CD4-positive, alpha-beta T cell treated with Interleukin-15 for 1 hour (primary cell): Measurements from ENCODE around the gene HS3ST6.
"Not testable (repeated sequence)": the region's sequence is repeated elsewhere in the genome, so short reads cannot be mapped to it uniquely, and the experiment has no call there.

Source experiments
- DNase-seq: peaks from one replicate; pipeline ENCODE4 v3.0.0-alpha.2; 2020

HS3ST6 gene

GRCh38 chr16:1906055-1906845 lies 12.0 kb downstream of the HS3ST6 start:
- no peak for DNase-seq

DNA sequence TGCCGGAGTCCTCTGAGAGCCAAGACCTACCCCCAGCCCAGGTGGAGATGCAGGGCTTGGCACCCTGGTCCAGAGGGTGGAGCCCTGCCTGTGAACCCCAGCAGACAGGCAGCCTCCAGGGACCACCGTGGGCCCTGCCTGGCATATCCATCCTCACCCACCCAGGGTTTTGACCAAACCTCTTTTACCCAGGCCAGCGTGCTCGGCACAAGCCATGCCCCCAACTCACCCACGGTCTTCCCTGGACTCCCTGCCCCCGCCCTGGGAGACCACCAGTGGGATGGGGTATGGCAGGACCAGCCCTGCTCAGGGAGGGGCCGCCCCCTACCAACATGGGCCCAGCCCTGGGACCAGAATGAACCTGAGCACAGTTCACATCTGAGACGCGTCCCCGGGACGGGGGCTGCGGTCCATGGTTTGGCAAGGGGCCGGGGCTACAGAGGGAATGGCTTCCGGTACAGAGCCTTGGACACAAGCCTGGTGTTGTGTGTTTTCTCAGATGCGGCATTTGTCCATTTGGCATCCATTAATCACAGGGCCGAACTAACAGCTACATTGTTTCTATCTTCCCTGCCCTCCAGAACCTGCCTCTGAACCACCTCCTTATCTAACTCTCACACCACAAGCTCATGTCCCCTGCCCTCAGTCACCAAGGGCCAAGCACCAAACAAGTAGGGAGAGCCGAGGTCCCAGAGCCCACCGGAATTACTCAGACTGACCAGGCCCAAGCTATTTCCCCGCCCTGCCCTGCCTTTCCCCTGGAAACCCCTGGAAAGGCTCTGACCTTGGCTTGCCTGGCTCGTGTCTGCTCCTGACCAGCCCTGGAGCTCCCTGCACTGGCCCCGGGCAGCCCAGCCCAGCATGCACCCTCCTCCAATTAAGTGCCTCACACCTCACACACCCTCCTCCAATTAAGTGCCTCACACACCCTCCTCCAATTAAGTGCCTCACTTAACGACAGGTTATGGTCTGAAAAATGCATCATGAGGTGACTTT lies 14.1 kb downstream of the HS3ST6 start:
- no peak for DNase-seq

DNA sequence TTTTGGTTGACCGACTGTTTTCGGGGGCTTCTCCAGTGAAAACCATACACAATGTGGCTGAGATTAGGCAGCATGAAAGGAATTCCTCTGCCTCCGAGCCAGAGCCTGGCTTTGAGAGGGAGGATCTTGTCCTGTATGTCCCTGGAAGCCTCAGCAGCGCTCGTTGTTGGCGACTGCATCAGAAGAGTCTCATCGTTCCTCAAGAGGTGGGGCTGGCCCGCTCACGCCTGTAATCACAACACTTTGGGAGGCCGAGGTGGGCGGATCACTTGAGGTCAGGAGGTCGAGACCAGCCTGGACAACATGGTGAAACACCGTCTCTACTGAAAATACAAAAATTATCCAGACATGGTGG lies 15.0 kb downstream of the HS3ST6 start:
- DNase-seq, result no peak

DNA sequence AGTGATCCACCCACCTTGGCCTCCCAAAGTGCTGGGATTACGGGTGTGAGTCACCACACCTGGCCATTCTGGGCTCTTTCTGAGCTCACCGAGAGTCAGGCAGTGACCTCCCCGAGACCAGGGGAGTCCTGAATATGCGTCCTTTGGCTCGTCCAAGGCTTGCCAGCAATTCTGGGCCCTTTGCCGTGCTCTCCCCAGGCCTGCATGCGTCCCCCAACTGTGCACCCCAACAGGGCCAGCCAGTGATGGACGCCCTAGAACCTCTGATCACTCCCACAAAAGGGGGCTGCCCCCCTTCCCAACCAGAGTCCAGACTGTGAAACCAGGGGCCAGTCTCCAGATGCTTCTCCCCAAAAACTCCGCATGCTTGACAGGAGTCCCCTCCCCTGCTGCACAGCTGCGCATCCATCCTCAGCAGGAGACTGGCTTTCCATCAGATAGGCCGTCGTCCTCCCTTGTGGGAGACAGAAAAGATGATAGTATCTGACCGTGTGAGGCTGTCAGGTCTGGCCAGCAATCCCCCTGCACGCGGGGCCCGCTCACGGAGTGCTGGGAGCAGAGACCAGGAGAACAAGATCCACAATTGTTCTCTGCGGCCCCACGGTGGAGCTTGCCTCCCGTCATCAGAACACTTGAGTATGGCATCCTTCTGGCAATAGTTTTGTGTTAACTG lies 15.5 kb downstream of the HS3ST6 start:
- DNase-seq, result no peak

GRCh38 chr16:1900452-1900774 lies 17.8 kb downstream of the HS3ST6 start:
- no peak for DNase-seq

DNA sequence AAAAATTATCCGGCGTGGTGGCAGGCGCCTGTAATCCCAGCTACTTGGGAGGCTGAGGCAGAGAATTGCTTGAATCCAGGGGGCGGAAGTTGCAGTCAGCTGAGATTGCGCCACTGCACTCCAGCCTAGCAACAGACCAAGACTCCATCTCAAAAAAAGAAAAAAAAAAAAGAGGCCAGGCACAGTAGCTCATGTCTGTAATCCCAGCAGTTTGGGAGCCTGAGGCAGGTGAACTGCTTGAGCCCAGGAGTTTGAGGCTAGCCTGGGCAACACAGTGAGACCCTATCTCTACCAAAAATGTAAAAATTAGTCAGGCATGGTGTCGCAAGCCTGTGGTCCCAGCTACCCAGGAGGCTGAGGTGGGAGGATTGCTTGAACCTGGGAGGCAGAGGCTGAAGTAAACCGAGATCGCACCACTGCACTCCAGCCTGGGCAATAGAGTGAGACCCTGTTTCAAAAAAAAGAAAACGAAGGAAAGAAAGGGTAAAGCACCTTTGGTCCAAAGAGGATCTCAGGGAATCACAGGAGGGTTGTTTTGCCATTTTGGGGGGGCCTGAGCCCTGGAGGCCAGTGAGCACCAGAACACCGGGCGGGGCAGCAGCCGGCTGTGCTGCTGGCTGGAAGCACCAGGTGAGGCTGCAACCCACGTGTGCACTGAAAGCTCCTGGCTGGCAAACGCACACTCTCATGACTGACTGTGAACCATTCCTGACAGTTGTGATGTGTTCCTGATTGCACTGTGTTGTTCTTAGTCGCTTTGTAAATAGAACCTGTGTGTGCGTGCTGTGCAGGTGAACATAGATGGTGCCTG lies 18.4 kb downstream of the HS3ST6 start:
- DNase-seq, result no peak

DNA sequence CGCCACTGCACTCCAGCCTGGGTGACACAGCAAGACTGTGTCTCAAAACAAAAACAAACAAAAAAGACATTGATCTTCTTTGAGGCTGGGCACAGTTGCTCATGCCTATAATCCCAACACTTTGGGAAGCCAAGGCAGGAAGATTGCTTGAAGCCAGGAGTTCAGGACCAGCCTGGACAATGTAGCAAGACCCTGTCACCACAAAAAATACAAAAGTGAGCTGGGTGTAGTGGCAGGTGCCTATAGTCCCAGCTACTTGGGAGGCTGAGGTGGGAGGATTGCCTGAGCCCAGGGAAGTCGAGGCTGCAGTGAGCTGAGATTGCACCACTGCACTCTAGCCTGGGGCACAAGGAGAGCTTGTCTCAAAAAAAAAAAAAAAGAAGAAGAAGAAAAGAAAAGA lies 20.5 kb downstream of the HS3ST6 start:
- DNase-seq, result not testable (repeated sequence)

DNA sequence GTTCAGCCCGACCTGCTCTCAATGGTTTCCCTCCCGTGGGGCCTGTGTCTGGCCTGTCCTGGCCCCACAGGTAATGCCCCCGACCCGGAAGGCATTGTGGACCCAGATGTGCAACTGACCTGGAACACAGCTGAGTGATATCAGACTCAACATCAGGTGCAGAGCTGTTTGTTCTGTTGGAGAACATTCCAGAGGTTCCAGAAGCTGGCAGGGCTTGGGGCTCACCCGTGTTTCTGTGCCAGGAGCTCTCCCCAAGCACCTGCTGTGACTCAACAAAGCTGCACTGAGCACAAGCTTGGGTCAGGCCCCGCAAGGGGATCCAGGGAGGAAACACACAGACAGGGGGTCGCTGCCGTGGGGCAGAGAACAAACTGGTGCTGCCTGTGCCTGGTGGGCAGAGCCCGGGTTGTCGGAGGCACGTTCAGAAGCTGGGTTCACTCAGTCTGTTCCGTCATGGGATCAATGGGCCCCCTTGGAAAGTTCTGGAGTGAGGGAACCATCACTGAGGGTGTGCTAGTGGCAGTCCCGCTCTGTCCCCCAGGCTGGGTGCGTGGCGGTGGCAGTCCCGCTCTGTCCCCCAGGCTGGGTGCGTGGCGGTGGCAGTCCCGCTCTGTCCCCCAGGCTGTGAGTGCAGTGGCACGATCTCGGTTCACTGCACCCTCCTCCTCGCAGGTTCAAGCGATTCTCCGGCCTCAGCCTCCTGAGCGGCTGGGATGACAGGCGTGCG lies 22.1 kb downstream of the HS3ST6 start:
- no peak for DNase-seq

DNA sequence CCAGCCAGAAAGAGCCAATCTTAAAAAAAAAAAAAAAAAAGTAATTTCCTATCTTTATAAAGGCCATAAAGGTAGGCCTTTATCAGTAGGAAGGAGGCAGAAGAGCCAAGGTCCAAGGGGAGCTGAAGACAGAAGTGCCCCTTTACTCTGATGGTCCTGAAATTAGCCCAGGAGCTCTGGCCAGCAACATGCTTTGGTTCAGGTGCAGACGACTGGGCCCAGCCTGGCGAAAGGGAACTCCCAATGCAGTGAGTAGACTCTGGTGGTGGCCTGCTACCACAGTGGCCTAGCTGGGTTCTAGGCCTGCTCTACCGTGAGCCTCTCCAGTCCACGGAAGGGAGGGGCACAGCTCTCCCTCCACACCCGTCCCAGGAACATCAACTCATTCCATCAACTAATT lies 23.1 kb downstream of the HS3ST6 start:
- DNase-seq, result no peak

DNA sequence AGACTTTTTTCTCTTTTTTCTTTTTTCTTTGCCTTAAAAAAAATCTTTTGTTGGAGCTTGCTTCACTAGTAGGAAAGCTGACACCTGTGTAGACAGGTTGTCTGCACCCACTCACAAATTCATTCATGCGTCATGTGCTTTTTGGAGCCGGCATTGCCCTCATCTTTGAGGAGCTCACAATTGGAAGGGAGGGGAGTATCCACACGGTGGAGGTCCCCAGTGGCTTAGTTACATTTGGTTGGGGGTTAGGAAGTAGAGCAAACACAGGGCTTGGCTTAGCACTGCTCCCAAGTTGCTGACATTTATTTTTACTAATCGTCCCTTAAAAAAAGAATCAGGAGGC lies 27.5 kb downstream of the HS3ST6 start:
- no peak for DNase-seq

- DNase-seq, result no peak
Measured at GRCh38 chr16:1890024-1890707, 28.0 kb downstream of the HS3ST6 start.

DNA sequence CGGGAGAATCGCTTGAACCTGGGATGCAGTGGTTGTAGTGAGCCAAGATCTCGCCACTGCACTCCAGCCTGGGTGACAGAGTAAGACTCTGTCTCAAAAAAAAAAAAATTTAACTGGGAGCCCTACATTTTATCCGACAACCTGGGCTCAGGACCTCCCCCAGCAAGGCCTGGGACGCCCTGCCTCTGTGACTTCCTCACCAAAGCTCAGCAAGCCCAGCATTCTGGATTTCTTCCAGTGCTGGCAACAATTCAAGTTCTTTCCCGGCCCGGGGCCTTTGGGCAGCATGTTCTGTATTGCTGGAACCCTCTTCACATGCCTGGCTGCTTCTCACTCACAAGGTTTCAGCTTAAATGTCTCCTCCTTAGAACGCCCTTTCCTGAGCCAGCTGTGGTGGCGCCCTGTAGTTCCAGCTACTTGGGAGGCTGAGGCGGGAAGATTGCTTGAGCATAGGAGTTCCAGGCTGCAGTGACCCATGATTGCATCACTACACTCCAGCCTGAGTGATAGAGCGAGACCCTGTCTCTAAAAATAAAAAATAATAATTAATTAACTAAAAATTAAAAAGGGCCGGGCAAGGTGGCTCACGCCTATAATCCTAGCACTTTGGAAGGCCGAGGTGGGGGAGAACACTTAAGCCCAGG lies 30.4 kb downstream of the HS3ST6 start:
- no peak for DNase-seq

GRCh38 chr16:1884889-1885288 lies 33.3 kb downstream of the HS3ST6 start:
- DNase-seq, result no peak

- DNase-seq, result no peak
Measured at GRCh38 chr16:1884155-1884760, 34.0 kb downstream of the HS3ST6 start.

DNA sequence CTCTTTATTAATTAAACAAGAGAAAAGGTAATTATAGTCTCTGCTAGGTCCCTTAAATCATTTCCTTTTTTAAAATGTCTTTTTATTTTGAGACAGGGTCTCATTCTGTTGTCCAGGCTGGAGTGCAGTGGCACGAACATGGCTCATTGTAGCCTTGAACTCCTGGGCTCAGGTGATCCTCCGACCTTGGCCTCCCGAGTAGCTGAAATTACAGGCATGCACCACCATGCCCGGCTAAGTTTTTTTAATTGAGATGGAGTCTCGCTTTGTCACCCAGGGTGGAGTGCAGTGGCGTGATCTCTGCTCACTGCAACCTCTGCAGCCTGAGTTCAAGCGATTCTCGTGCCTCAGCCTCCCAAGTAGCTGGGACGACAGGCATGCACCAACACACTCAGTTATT lies 37.0 kb downstream of the HS3ST6 start:
- not testable (repeated sequence) for DNase-seq

DNA sequence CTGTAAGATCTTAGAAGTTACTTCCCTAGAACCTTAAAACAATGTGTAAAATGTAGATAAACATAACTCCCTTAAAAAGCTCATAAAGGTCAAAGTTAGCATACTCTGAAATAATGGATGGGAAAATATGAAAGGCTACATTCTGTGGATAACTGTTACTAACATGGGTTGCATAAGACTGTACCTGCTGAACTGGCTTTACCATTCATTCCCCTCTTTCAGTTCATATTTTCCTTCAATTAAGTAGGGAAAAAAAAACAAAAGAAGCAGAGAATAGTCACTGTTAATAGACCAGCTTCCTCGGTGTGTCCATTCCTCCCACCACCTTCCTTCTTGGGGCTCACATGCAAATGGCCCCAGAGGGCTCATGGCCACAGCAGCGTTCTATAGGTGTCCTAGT lies 38.7 kb downstream of the HS3ST6 start:
- DNase-seq, result no peak

GRCh38 chr16:1878256-1878655 lies 40.0 kb downstream of the HS3ST6 start:
- DNase-seq, result no peak

DNA sequence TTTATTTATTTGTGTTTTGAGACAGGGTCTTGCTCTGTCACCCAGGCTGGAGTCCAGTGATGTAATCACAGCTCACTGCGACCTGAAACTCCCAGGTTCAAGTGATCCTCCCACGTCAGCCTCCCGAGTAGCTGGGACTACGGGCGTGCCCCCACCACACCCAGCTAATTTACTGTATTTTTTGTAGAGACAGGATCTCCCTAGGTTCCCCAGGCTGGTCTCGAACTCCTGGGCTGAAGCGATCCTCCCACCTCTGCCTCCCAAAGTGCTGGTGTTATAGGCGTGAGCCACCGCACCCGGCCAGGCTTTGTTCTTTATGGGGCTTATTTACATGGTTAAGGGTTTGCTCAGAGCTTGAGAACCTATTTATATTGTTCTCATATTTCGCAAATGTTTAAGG lies 40.4 kb downstream of the HS3ST6 start:
- DNase-seq, result no peak

- no peak for DNase-seq
Measured at GRCh38 chr16:1877089-1877488, 41.1 kb downstream of the HS3ST6 start.

DNA sequence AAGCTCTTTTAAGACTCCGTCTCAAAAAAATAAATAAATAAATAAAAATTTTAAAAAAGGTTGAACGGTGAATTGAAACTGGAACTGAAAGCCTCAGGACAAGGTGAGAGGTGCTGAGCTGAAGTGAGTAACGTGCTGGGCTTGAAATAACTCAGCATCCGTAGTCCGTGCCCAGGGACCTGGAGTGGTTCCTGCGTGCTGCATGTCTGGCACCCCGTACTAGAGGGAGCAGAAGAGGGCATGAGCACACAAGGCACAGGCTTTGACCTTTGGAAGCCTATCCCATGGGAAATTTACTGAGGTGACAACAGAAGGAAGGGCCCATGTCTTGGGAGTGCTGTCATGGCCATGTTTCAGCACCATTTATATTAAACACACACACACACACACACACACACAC lies 41.7 kb downstream of the HS3ST6 start:
- no peak for DNase-seq

DNA sequence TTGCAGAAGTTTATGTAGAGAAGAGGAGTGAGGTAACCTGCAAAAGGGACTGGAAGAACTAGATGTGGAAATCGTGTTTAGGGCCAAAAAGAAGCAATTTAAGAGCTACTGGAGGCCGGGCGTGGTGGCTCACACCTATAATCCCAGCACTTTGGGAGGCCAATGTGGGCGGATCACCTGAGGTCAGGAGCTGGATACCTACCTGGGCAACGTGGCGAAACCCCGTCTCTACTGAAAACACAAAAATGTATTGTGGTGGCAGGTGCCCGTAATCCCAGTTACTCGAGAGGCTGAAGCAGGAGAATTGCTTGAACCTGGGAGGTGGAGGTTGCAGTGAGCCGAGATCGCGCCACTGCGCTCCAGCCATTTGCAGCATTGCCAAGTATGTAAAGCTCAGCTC lies 42.1 kb downstream of the HS3ST6 start:
- not testable (repeated sequence) for DNase-seq
